ENCODE results near the gene SCN1A. TPM values are rescaled to one million over a fixed set of nuclear protein-coding genes. Genes with fewer than 3 reads are reported as not detected.

The SCN1A gene
- polyA plus RNA-seq, 1 donor (not counting 4 experiments of a cell fraction or from before 2014, with no cell fraction given) = not detected

- FAIRE-seq = no peak
- Histone ChIP-seq H3K79me2 (ENCODE audit: control insufficient read depth, insufficient read depth, low read length) (no peaks in the 10 kb centered on the region), H3K9ac (ENCODE audit: control insufficient read depth, extremely low read depth, insufficient read depth, low read length) (no peak overlapping the region), H3K27ac (ENCODE audit: control insufficient read depth, insufficient read depth, low read length) (no peak overlapping the region), H3K9me3 (ENCODE audit: control insufficient read depth, low read depth, low read length) (no peaks in the 10 kb centered on the region), H3K4me2 (ENCODE audit: control insufficient read depth, extremely low read depth, insufficient read depth, low read depth, low read length) (no peak overlapping the region), H3K36me3 (ENCODE audit: control insufficient read depth in 2 of 2, extremely low read depth in 1 of 2, insufficient read depth in 2 of 2, low read length in 2 of 2) (no peaks in the 10 kb centered on the region), H3K9me1 (ENCODE audit: control insufficient read depth, extremely low read depth, insufficient read depth, low read length) (no peaks in the 10 kb centered on the region), H4K20me1 (ENCODE audit: control insufficient read depth, extremely low read depth, insufficient read depth, low read length) (no peaks in the 10 kb centered on the region), H3K27me3 (ENCODE audit: control insufficient read depth, extremely low read depth, insufficient read depth, low read length) (no peaks in the 10 kb centered on the region), H3K4me3 (ENCODE audit: control insufficient read depth in 2 of 3, extremely low read depth in 1 of 3, insufficient read depth in 2 of 3, low read depth in 1 of 3, low read length in 3 of 3) (no peak overlapping the region), H2AFZ (ENCODE audit: control insufficient read depth, low read length) (no peak overlapping the region), H3K4me1 (ENCODE audit: control insufficient read depth, extremely low read depth, insufficient read depth, low read length) (no peaks in the 10 kb centered on the region)
- dilution Hi-C loops (cut with MboI; ENCODE audit: extremely low pct_ligation_motif_present, low sequenced_read_pairs) = no loop called here
- no peak for DNase-seq (ENCODE audit: low read depth, low spot score)
- no peak for TF ChIP-seq EZH2 (IDR thresholded peaks at IDR 0.05; ENCODE audit: low read length)
- no peak for TF ChIP-seq CTCF (optimal IDR thresholded peaks at IDR 0.05 in 1 of 3, IDR thresholded peaks at IDR 0.05 in 1 of 3, conservative IDR thresholded peaks at IDR 0.05 in 1 of 3; ENCODE audit: extremely low read depth in 1 of 3, insufficient read depth in 2 of 3, low read length in 3 of 3)
These were observed 9.5 kb upstream of the SCN1A start for GRCh38 chr2:166137331-166137730.

- Histone ChIP-seq H3K9ac (ENCODE audit: control insufficient read depth, extremely low read depth, insufficient read depth, low read length) (no peak overlapping the region), H3K4me3 (ENCODE audit: control insufficient read depth in 2 of 3, extremely low read depth in 1 of 3, insufficient read depth in 2 of 3, low read depth in 1 of 3, low read length in 3 of 3) (no peak overlapping the region), H3K4me2 (ENCODE audit: control insufficient read depth, extremely low read depth, insufficient read depth, low read depth, low read length) (no peak overlapping the region), H2AFZ (ENCODE audit: control insufficient read depth, low read length) (no peak overlapping the region), H3K36me3 (ENCODE audit: control insufficient read depth in 2 of 2, extremely low read depth in 1 of 2, insufficient read depth in 2 of 2, low read length in 2 of 2) (no peaks in the 10 kb centered on the region), H3K4me1 (ENCODE audit: control insufficient read depth, extremely low read depth, insufficient read depth, low read length) (no peaks in the 10 kb centered on the region), H3K9me1 (ENCODE audit: control insufficient read depth, extremely low read depth, insufficient read depth, low read length) (no peaks in the 10 kb centered on the region), H3K27ac (ENCODE audit: control insufficient read depth, insufficient read depth, low read length) (no peak overlapping the region), H3K79me2 (ENCODE audit: control insufficient read depth, insufficient read depth, low read length) (no peaks in the 10 kb centered on the region), H3K9me3 (ENCODE audit: control insufficient read depth, low read depth, low read length) (no peaks in the 10 kb centered on the region), H3K27me3 (ENCODE audit: control insufficient read depth, extremely low read depth, insufficient read depth, low read length) (no peaks in the 10 kb centered on the region), H4K20me1 (ENCODE audit: control insufficient read depth, extremely low read depth, insufficient read depth, low read length) (no peaks in the 10 kb centered on the region)
- dilution Hi-C loops (cut with MboI; ENCODE audit: extremely low pct_ligation_motif_present, low sequenced_read_pairs) = no loop called here
- TF ChIP-seq CTCF (optimal IDR thresholded peaks at IDR 0.05 in 1 of 3, IDR thresholded peaks at IDR 0.05 in 1 of 3, conservative IDR thresholded peaks at IDR 0.05 in 1 of 3; ENCODE audit: extremely low read depth in 1 of 3, insufficient read depth in 2 of 3, low read length in 3 of 3) (no peak), EZH2 (IDR thresholded peaks at IDR 0.05; ENCODE audit: low read length) (no peak)
- FAIRE-seq (no peak), DNase-seq (ENCODE audit: low read depth, low spot score) (no peak)
These were observed 8.0 kb upstream of the SCN1A start for GRCh38 chr2:166135849-166136258.
